Measurements from ENCODE around the gene CRYBA2.

CRYBA2 gene

GRCh38 chr2:219031005-219031738 lies 38.0 kb upstream of the CRYBA2 start:
- Histone ChIP-seq H3K4me1 (ENCODE audit: control insufficient read depth, insufficient read depth, low read length, unreplicated experiment) (no peaks in the 10 kb centered on the region), H3K4me3 (ENCODE audit: low read depth, low read length) (no peak overlapping the region), H3K27me3 (ENCODE audit: insufficient read depth, low read length) (peaks cover 51% of the 10 kb centered on the region)

GRCh38 chr2:219030177-219030940 lies 37.1 kb upstream of the CRYBA2 start:
- Histone ChIP-seq H2AFZ (ENCODE audit: low read length, unreplicated experiment) (no peak overlapping the region), H3K36me3 (ENCODE audit: insufficient read depth, low read length) (no peaks in the 10 kb centered on the region), H3K79me2 (ENCODE audit: control insufficient read depth, insufficient read depth, low read length, unreplicated experiment) (no peaks in the 10 kb centered on the region)

More at GRCh38 chr2:219031005-219031738, 38.0 kb upstream of the CRYBA2 start:
- no peaks in the 10 kb centered on the region for H3K36me3 ChIP-seq (ENCODE audit: insufficient read depth, low read length)
- no peak overlapping the region for H3K27ac ChIP-seq (ENCODE audit: low read depth, low read length)
- no peak overlapping the region for H2AFZ ChIP-seq (ENCODE audit: low read length, unreplicated experiment)
- H3K79me2 ChIP-seq (ENCODE audit: control insufficient read depth, insufficient read depth, low read length, unreplicated experiment) = no peaks in the 10 kb centered on the region

GRCh38 chr2:219029829-219030165 lies 36.6 kb upstream of the CRYBA2 start:
- Histone ChIP-seq H3K4me3 (ENCODE audit: low read depth, low read length) (no peak overlapping the region), H3K27ac (ENCODE audit: low read depth, low read length) (no peak overlapping the region), H3K27me3 (ENCODE audit: insufficient read depth, low read length) (peaks cover 41% of the 10 kb centered on the region), H3K79me2 (ENCODE audit: control insufficient read depth, insufficient read depth, low read length, unreplicated experiment) (no peaks in the 10 kb centered on the region), H3K36me3 (ENCODE audit: insufficient read depth, low read length) (no peaks in the 10 kb centered on the region), H2AFZ (ENCODE audit: low read length, unreplicated experiment) (no peak overlapping the region), H3K4me1 (ENCODE audit: control insufficient read depth, insufficient read depth, low read length, unreplicated experiment) (no peaks in the 10 kb centered on the region)

More at GRCh38 chr2:219030177-219030940, 37.1 kb upstream of the CRYBA2 start:
- Histone ChIP-seq H3K4me3 (ENCODE audit: low read depth, low read length) (no peak overlapping the region), H3K4me1 (ENCODE audit: control insufficient read depth, insufficient read depth, low read length, unreplicated experiment) (no peaks in the 10 kb centered on the region), H3K27ac (ENCODE audit: low read depth, low read length) (no peak overlapping the region), H3K27me3 (ENCODE audit: insufficient read depth, low read length) (peaks cover 46% of the 10 kb centered on the region)

GRCh38 chr2:219028996-219029828 lies 36.0 kb upstream of the CRYBA2 start:
- Histone ChIP-seq H3K79me2 (ENCODE audit: control insufficient read depth, insufficient read depth, low read length, unreplicated experiment) (no peaks in the 10 kb centered on the region), H3K4me1 (ENCODE audit: control insufficient read depth, insufficient read depth, low read length, unreplicated experiment) (no peaks in the 10 kb centered on the region), H3K27me3 (ENCODE audit: insufficient read depth, low read length) (peaks cover 35% of the 10 kb centered on the region), H3K27ac (ENCODE audit: low read depth, low read length) (no peak overlapping the region), H3K4me3 (ENCODE audit: low read depth, low read length) (no peak overlapping the region), H2AFZ (ENCODE audit: low read length, unreplicated experiment) (no peak overlapping the region), H3K36me3 (ENCODE audit: insufficient read depth, low read length) (no peaks in the 10 kb centered on the region)

- Histone ChIP-seq H3K4me3 (ENCODE audit: low read depth, low read length) (no peak overlapping the region), H3K27me3 (ENCODE audit: insufficient read depth, low read length) (peaks cover 29% of the 10 kb centered on the region), H2AFZ (ENCODE audit: low read length, unreplicated experiment) (no peak overlapping the region), H3K27ac (ENCODE audit: low read depth, low read length) (no peak overlapping the region), H3K4me1 (ENCODE audit: control insufficient read depth, insufficient read depth, low read length, unreplicated experiment) (no peaks in the 10 kb centered on the region), H3K36me3 (ENCODE audit: insufficient read depth, low read length) (no peaks in the 10 kb centered on the region), H3K79me2 (ENCODE audit: control insufficient read depth, insufficient read depth, low read length, unreplicated experiment) (no peaks in the 10 kb centered on the region)
Observed at GRCh38 chr2:219028141-219028540, 34.9 kb upstream of the CRYBA2 start.

- Histone ChIP-seq H3K4me3 (ENCODE audit: low read depth, low read length) (no peak overlapping the region), H3K27me3 (ENCODE audit: insufficient read depth, low read length) (peaks cover 28% of the 10 kb centered on the region), H3K79me2 (ENCODE audit: control insufficient read depth, insufficient read depth, low read length, unreplicated experiment) (no peaks in the 10 kb centered on the region)
Observed at GRCh38 chr2:219027511-219028055, 34.4 kb upstream of the CRYBA2 start.

GRCh38 chr2:219026946-219027345 lies 33.7 kb upstream of the CRYBA2 start:
- Histone ChIP-seq H3K4me3 (ENCODE audit: low read depth, low read length) (no peak overlapping the region), H3K36me3 (ENCODE audit: insufficient read depth, low read length) (no peaks in the 10 kb centered on the region), H3K27ac (ENCODE audit: low read depth, low read length) (no peak overlapping the region), H2AFZ (ENCODE audit: low read length, unreplicated experiment) (no peak overlapping the region), H3K27me3 (ENCODE audit: insufficient read depth, low read length) (peaks cover 22% of the 10 kb centered on the region), H3K4me1 (ENCODE audit: control insufficient read depth, insufficient read depth, low read length, unreplicated experiment) (no peaks in the 10 kb centered on the region), H3K79me2 (ENCODE audit: control insufficient read depth, insufficient read depth, low read length, unreplicated experiment) (no peaks in the 10 kb centered on the region)

More at GRCh38 chr2:219027511-219028055, 34.4 kb upstream of the CRYBA2 start:
- Histone ChIP-seq H3K4me1 (ENCODE audit: control insufficient read depth, insufficient read depth, low read length, unreplicated experiment) (no peaks in the 10 kb centered on the region), H3K27ac (ENCODE audit: low read depth, low read length) (no peak overlapping the region), H3K36me3 (ENCODE audit: insufficient read depth, low read length) (no peaks in the 10 kb centered on the region), H2AFZ (ENCODE audit: low read length, unreplicated experiment) (no peak overlapping the region)

- Histone ChIP-seq H2AFZ (ENCODE audit: low read length, unreplicated experiment) (no peak overlapping the region), H3K79me2 (ENCODE audit: control insufficient read depth, insufficient read depth, low read length, unreplicated experiment) (no peaks in the 10 kb centered on the region), H3K27me3 (ENCODE audit: insufficient read depth, low read length) (peaks cover 20% of the 10 kb centered on the region), H3K4me3 (ENCODE audit: low read depth, low read length) (no peak overlapping the region), H3K36me3 (ENCODE audit: insufficient read depth, low read length) (no peaks in the 10 kb centered on the region), H3K27ac (ENCODE audit: low read depth, low read length) (no peak overlapping the region), H3K4me1 (ENCODE audit: control insufficient read depth, insufficient read depth, low read length, unreplicated experiment) (no peaks in the 10 kb centered on the region)
Observed at GRCh38 chr2:219025637-219026585, 32.7 kb upstream of the CRYBA2 start.

- no peaks in the 10 kb centered on the region for H3K79me2 ChIP-seq (ENCODE audit: control insufficient read depth, insufficient read depth, low read length, unreplicated experiment)
- H2AFZ ChIP-seq (ENCODE audit: low read length, unreplicated experiment) = no peak overlapping the region
- peaks cover 18% of the 10 kb centered on the region for H3K27me3 ChIP-seq (ENCODE audit: insufficient read depth, low read length)
- H3K36me3 ChIP-seq (ENCODE audit: insufficient read depth, low read length) = no peaks in the 10 kb centered on the region
- no peaks in the 10 kb centered on the region for H3K4me1 ChIP-seq (ENCODE audit: control insufficient read depth, insufficient read depth, low read length, unreplicated experiment)
- H3K27ac ChIP-seq (ENCODE audit: low read depth, low read length) = no peak overlapping the region
- H3K4me3 ChIP-seq (ENCODE audit: low read depth, low read length) = no peak overlapping the region
Observed at GRCh38 chr2:219024059-219024458, 30.8 kb upstream of the CRYBA2 start.
